ENCODE results near the gene IMMP2L. TPM values are rescaled to one million over a fixed set of nuclear protein-coding genes. Genes with fewer than 3 reads are reported as not detected.

Gene IMMP2L
- total RNA-seq, 2 experiments from 2014 or later = 17.4 to 30.2 TPM

- POLR2A ChIA-PET = no interaction called here
- intact Hi-C loops (cut with micrococcal nuclease) = no loop called here
- TF ChIP-seq CTCF (IDR thresholded peaks at IDR 0.05) = no peak
- no peaks in the 10 kb centered on the region for H3K9me3 Mint-ChIP-seq
- H3K27ac Mint-ChIP-seq = no peak overlapping the region
- no peak for DNase-seq
- no peak overlapping the region for H3K4me3 Mint-ChIP-seq
- H3K4me1 Mint-ChIP-seq (ENCODE audit: low read depth) = no peaks in the 10 kb centered on the region
- CTCF ChIA-PET = no interaction called here
- no peaks in the 10 kb centered on the region for H3K36me3 Mint-ChIP-seq (ENCODE audit: low read depth)
- H3K27me3 Mint-ChIP-seq = no peaks in the 10 kb centered on the region
- no peak for ATAC-seq
Observed at GRCh38 chr7:110754649-110755048, 807.6 kb downstream of the IMMP2L start.

- intact Hi-C loops (cut with micrococcal nuclease) = no loop called here
- Mint-ChIP-seq H3K27ac (no peak overlapping the region), H3K27me3 (no peaks in the 10 kb centered on the region), H3K9me3 (peaks cover 23% of the 10 kb centered on the region), H3K36me3 (ENCODE audit: low read depth) (no peaks in the 10 kb centered on the region), H3K4me3 (no peak overlapping the region), H3K4me1 (ENCODE audit: low read depth) (no peaks in the 10 kb centered on the region)
- TF ChIP-seq CTCF (IDR thresholded peaks at IDR 0.05) = no peak
- ATAC-seq (no peak), DNase-seq (no peak)
- POLR2A ChIA-PET = no interaction called here
- CTCF ChIA-PET = no interaction called here
Observed at GRCh38 chr7:110750931-110751605, 811.2 kb downstream of the IMMP2L start.

- intact Hi-C loops (cut with micrococcal nuclease) = no loop called here
- no peaks in the 10 kb centered on the region for H3K27me3 Mint-ChIP-seq
- no peak for TF ChIP-seq CTCF (IDR thresholded peaks at IDR 0.05)
- POLR2A ChIA-PET = interaction anchor here (1.3 kb wide), 1 partner anchor 17 kb away, joined by 3 read pairs; no protein-coding TSS in a partner anchor
- H3K9me3 Mint-ChIP-seq = peaks cover 4% of the 10 kb centered on the region
- H3K36me3 Mint-ChIP-seq (ENCODE audit: low read depth) = peaks cover 4% of the 10 kb centered on the region
- no peak for ATAC-seq
- no peaks in the 10 kb centered on the region for H3K4me1 Mint-ChIP-seq (ENCODE audit: low read depth)
- no peak for DNase-seq
- H3K4me3 Mint-ChIP-seq = no peak overlapping the region
- H3K27ac Mint-ChIP-seq = no peak overlapping the region
- CTCF ChIA-PET = no interaction called here
Observed at GRCh38 chr7:110733221-110733620, 829.1 kb downstream of the IMMP2L start.

- Mint-ChIP-seq H3K36me3 (ENCODE audit: low read depth) (no peaks in the 10 kb centered on the region), H3K27ac (no peak overlapping the region), H3K27me3 (no peaks in the 10 kb centered on the region)
Observed at GRCh38 chr7:110724811-110725210, 837.5 kb downstream of the IMMP2L start.

More at GRCh38 chr7:110724811-110725210, 837.5 kb downstream of the IMMP2L start:
- no peak for DNase-seq
- CTCF ChIA-PET = no interaction called here
- POLR2A ChIA-PET = no interaction called here
- TF ChIP-seq CTCF (IDR thresholded peaks at IDR 0.05) = no peak
- intact Hi-C loops (cut with micrococcal nuclease) = no loop called here
- H3K4me3 Mint-ChIP-seq = no peak overlapping the region
- ATAC-seq = no peak
- H3K4me1 Mint-ChIP-seq (ENCODE audit: low read depth) = no peaks in the 10 kb centered on the region
- H3K9me3 Mint-ChIP-seq = no peaks in the 10 kb centered on the region

Measured in activated CD8-positive, alpha-beta T cell treated with anti-CD3 and anti-CD28 coated beads for 36 hours (primary cell).